Mesothelial cell of epicardium (in vitro differentiated cells): ENCODE measurements around the gene PLXDC2. TPM values are rescaled to one million over a fixed set of nuclear protein-coding genes. Genes with fewer than 3 reads are reported as not detected.

Source experiments
- DNase-seq, 2 experiments: peaks; one replicate each; pipeline ENCODE4 v3.0.0; 2021; ENCODE audit warnings: low spot score in 2 of 2; ENCODE audit not compliant: unreplicated experiment in 2 of 2
- H3K27ac Mint-ChIP-seq: 2 replicates; pipeline ENCODE4 v1.8.0; 2021; ENCODE audit warnings: mixed read lengths
- H3K27me3 Mint-ChIP-seq: 2 replicates; pipeline ENCODE4 v1.8.0; 2021; ENCODE audit warnings: low read depth, mixed read lengths
- H3K36me3 Mint-ChIP-seq: 2 replicates; pipeline ENCODE4 v1.8.0; 2021; ENCODE audit warnings: mixed read lengths
- H3K4me1 Mint-ChIP-seq: 2 replicates; pipeline ENCODE4 v1.8.0; 2021; ENCODE audit warnings: mixed read lengths
- H3K4me3 Mint-ChIP-seq: 2 replicates; pipeline ENCODE4 v1.8.0; 2021; ENCODE audit warnings: mild to moderate bottlenecking, moderate library complexity, mixed read lengths
- H3K9me3 Mint-ChIP-seq: 2 replicates; pipeline ENCODE4 v1.8.0; 2021; ENCODE audit warnings: mixed read lengths
- total RNA-seq: library from RNA; stranded (reverse); gene quantifications from 3 replicates; pipeline ENCODE4 v1.2.1, GENCODE V29; 2021
- TF ChIP-seq, protein P1 (sequence below): fragments of 200-600 bp; sonication (generic); IDR thresholded peaks from one replicate; pipeline ENCODE4 v1.5.0; 2021; ENCODE audit warnings: antibody characterized with exemption; ENCODE audit not compliant: unreplicated experiment

Gene PLXDC2
- total RNA-seq, 1 donor from 2014 or later, result 60.0 TPM

DNA sequence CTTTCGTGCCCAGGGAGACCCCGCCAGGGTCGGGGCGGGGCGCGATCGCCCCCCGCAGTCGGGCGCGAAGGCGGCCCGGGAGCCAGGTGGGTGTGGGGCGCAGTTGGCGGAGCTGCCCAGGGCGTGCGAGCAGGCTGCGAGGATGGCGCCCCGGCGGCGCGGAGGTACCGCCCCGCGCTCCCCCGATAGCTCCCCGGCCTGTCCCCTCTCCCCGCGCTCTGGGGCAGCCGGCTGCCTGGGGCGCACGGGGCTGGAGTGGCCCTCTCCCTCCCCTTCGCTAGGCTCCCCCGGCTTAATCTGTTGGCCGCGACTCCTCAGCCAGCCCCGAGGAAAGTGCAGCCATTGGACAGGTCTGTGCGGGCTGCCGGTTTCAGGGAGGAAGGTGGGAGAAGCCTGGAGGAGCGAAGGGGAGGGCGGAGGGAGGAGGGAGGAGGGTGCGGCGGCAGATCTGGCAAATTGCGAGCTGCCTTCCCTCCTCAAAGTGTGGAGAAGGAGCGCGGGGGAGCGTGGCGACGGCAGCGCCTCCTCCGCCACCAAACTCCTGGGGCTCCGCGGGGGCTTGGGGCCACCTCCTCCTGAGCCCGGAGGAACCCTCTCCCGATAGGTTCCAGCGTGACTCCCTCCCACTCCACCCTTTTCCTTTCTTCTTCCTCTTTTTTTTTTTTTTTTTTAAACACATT lies 361 bp upstream of the PLXDC2 start:
- Mint-ChIP-seq H3K4me3 (peak overlapping the region; percentile 97), H3K36me3 (peaks cover 3% of the 10 kb centered on the region), H3K4me1 (peaks cover 28% of the 10 kb centered on the region), H3K27me3 (peaks cover 12% of the 10 kb centered on the region), H3K9me3 (no peaks in the 10 kb centered on the region), H3K27ac (peak overlapping the region; percentile 98)
- DNase-seq, result peak; percentile 70 to 79
- TF ChIP-seq, protein P1, sequence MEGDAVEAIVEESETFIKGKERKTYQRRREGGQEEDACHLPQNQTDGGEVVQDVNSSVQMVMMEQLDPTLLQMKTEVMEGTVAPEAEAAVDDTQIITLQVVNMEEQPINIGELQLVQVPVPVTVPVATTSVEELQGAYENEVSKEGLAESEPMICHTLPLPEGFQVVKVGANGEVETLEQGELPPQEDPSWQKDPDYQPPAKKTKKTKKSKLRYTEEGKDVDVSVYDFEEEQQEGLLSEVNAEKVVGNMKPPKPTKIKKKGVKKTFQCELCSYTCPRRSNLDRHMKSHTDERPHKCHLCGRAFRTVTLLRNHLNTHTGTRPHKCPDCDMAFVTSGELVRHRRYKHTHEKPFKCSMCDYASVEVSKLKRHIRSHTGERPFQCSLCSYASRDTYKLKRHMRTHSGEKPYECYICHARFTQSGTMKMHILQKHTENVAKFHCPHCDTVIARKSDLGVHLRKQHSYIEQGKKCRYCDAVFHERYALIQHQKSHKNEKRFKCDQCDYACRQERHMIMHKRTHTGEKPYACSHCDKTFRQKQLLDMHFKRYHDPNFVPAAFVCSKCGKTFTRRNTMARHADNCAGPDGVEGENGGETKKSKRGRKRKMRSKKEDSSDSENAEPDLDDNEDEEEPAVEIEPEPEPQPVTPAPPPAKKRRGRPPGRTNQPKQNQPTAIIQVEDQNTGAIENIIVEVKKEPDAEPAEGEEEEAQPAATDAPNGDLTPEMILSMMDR, result no peak

DNA sequence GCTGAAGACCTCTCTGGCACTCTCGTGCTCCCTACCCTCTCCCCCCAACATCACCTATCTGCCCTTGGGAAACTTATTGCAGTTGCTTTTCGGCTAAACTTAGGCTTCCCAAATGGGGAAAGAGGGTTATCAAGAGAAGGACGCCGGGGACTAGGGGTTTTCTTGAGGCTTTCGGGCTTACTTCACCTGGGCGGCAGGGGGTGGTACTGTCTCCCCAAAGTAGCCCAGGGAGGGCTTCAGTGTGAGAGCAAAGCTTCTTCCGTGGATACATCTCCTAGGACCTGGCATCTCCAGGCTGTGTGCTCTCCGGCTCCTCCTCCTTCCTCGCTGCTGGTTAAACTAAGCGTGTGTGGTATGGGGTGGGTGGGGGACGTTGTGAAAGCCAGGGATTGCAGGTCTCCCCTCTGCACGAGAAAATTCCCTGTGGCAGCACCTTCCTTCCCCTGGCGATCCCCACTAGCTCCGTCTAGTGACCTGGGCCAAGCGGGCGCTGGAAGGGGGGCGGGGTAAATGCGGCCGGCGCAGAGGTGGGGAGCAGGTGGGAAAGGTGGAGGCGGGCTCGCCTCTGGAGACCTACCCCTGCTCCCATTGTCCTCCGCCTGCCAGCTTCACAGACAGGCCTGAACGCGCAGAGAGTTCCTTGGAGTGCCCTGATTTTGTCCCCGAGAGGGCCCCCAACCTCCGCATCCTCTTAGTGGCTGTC lies 1.1 kb downstream of the PLXDC2 start:
- Mint-ChIP-seq H3K36me3 (peaks cover 8% of the 10 kb centered on the region), H3K9me3 (peaks cover 4% of the 10 kb centered on the region), H3K4me1 (peaks cover 33% of the 10 kb centered on the region), H3K4me3 (peak overlapping the region; percentile 97), H3K27ac (peak overlapping the region; percentile 98), H3K27me3 (peaks cover 12% of the 10 kb centered on the region)
- TF ChIP-seq, protein P1, result no peak
- DNase-seq, result peak; percentile 26 to 51

DNA sequence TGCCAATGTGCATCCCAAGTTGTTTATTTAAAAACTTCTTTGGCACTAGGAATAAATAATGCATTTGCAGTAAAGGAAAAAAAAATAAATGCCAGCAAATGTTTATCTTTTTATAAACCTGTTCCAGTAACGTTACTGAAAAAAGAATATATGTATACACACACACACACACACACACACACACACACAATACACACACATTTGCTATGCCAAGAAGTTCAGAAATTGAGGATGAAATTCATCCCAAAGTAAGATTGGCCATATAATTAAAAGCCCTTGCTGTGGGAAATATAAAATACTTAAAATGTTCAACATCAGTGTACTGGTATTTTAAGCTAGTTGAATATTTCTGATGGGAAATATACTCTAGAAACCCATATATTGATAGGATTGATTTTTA lies 2.6 kb downstream of the PLXDC2 start:
- Mint-ChIP-seq H3K36me3 (peaks cover 8% of the 10 kb centered on the region), H3K27me3 (peaks cover 12% of the 10 kb centered on the region), H3K27ac (no peak overlapping the region), H3K9me3 (peaks cover 4% of the 10 kb centered on the region), H3K4me3 (peak overlapping the region; percentile 97), H3K4me1 (peaks cover 30% of the 10 kb centered on the region)
- TF ChIP-seq, protein P1, result no peak
- no peak for DNase-seq

DNA sequence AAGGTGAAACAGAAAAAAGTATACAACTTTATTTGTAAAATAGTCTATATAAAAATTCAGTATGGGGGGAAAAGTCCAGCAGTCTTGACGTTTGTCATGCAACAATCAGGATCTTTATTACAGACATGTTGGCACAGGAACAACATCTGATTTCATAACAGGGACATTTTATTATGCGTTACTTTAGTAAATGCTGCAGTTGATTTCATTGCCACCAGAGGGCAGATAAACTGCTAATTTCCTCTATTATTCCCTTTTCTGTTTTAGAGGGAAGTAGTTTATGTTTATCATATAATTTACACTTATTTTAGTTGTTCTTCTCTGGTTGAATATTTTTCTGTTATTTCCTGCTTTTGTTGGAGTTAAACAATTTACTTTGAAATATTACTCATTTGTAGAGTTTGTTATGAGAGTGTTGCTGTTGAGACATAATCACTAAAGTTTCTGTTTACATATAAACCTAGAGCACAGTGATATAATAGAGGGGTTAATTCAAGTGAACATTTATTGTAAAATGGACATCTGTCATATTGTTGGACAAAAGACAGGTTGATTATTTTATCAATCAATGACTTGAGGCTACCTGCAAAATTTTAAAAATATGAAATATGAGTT lies 3.3 kb downstream of the PLXDC2 start:
- Mint-ChIP-seq H3K36me3 (peaks cover 8% of the 10 kb centered on the region), H3K9me3 (peaks cover 4% of the 10 kb centered on the region), H3K4me1 (peaks cover 36% of the 10 kb centered on the region), H3K4me3 (peak overlapping the region; percentile 97), H3K27me3 (peaks cover 9% of the 10 kb centered on the region), H3K27ac (no peak overlapping the region)
- DNase-seq, result no peak
- TF ChIP-seq, protein P1, result peak; percentile 95

DNA sequence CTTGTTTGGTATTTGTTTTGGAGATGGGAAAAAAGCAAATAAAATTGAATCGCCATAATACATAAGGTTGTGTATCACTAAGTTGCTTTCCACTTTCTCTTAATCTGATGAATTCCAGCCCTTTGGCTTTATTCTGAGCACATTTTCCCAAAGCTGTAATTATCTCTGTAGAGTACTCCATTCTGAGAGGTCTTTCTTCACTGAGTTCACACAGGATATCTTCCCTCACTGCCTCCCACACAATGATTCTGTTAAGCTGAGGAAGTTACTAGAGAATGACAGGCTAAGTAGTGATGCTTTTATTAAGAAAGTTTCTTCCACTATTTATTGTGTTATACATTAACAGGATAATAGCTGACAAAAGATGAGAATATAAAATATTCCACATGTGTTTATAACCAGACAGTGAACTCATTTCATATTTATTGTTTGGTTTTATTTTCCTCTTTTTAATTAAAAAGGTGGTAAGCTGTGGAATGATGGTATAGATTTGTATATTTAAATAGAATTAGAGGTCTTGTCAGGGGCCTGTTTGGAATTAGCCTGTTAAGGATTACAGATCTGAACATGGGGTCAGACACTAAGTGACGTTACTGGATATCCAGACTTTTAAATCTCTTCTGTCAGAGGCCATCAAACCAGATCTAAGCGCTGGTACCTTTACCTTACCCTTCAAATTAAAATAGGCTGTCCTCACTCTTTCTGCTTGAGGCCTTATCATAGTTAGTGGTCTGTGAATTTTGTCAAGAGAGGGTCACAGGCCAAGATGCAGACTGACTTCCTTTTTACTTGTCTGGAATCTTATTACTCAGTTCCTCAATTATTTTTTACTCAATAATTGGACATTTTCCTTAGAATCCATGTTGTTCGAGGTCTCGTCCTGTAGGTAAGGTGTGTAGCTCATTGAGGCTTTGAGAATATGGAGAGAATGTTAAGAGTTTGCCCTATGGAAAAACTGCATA lies 8.4 kb downstream of the PLXDC2 start:
- Mint-ChIP-seq H3K4me1 (peaks cover 66% of the 10 kb centered on the region), H3K9me3 (peaks cover 4% of the 10 kb centered on the region), H3K27ac (peak overlapping the region; percentile 77), H3K36me3 (peaks cover 8% of the 10 kb centered on the region), H3K4me3 (no peak overlapping the region), H3K27me3 (no peaks in the 10 kb centered on the region)
- DNase-seq, result no peak
- TF ChIP-seq, protein P1, result no peak
